SK-N-SH (cell line): ENCODE results near the gene ADD2. TPM values are rescaled to one million over a fixed set of nuclear protein-coding genes. Genes with fewer than 3 reads are reported as not detected.

Experiments
- CTCF ChIA-PET: fragments of 300-600, 350-600 bp; formaldehyde crosslinking; extraction: SDS; loops from one replicate; lab custom pipeline; 2021; lab: Yijun Ruan, JAX
- POLR2A ChIA-PET: fragments of 350-600 bp; sonication (Branson Sonifier 250); formaldehyde crosslinking; extraction: SDS; loops from one replicate; lab custom pipeline; 2020; ENCODE audit warnings: antibody characterized with exemption, inconsistent platforms; lab: Yijun Ruan, JAX
- DNase-seq: peaks from one replicate; pipeline ENCODE4 v3.0.0; 2012
- H2AFZ ChIP-seq: fragments of 200-600 bp; sonication (generic); 2 replicates; pipeline ENCODE4 v1.8.1; 2016; ENCODE audit warnings: antibody characterized with exemption, mild to moderate bottlenecking, low read depth
- H3F3A ChIP-seq: fragments of 200-600 bp; sonication (generic); replicated peaks from 2 replicates; pipeline ENCODE3; 2016; ENCODE audit warnings: antibody characterized with exemption, mild to moderate bottlenecking; ENCODE audit not compliant: insufficient read depth
- H3K27ac ChIP-seq, 2 experiments: fragments of 200-500 bp in 1 of 2; fragments of 200-600 bp in 1 of 2; sonication (Bioruptor generic) in 1 of 2; sonication (generic), shearing (Covaris generic) in 1 of 2; 2 replicates each; pipeline versions ENCODE4 v1.5.1 to v1.6.1; 2014 to 2016; ENCODE audit warnings: low read depth in 2 of 2, inconsistent platforms in 1 of 2, low read length in 1 of 2, mild to moderate bottlenecking in 1 of 2, mixed read lengths in 1 of 2
- H3K27me3 ChIP-seq: fragments of 200-600 bp; sonication (generic), shearing (Covaris generic); 2 replicates; pipeline ENCODE4 v1.6.1; 2016; ENCODE audit warnings: mixed run types; ENCODE audit not compliant: insufficient read depth
- H3K36me3 ChIP-seq, 2 experiments: fragments of 200-500 bp in 1 of 2; fragments of 200-600 bp in 1 of 2; sonication (Bioruptor generic) in 1 of 2; sonication (generic) in 1 of 2; replicated peaks in 1 of 2; 2 replicates each; pipeline versions ENCODE3 to v1.5.1; 2014 to 2016; ENCODE audit warnings: low read length in 1 of 2, mild to moderate bottlenecking in 1 of 2; ENCODE audit not compliant: insufficient read depth in 2 of 2, control insufficient read depth in 1 of 2
- H3K4me1 ChIP-seq, 2 experiments: fragments of 200-500 bp in 1 of 2; fragments of 200-600 bp in 1 of 2; sonication (Bioruptor generic) in 1 of 2; sonication (generic), shearing (Covaris generic) in 1 of 2; 2 replicates each; pipeline versions ENCODE4 v1.5.1 to v1.6.1; 2014 to 2016; ENCODE audit warnings: low read depth in 1 of 2, low read length in 1 of 2, mixed run types in 1 of 2; ENCODE audit not compliant: insufficient read depth in 2 of 2, control insufficient read depth in 1 of 2
- H3K4me2 ChIP-seq: fragments of 200-600 bp; sonication (generic), shearing (Covaris generic); 2 replicates; pipeline ENCODE4 v1.6.1; 2017; ENCODE audit warnings: mixed run types
- H3K4me3 ChIP-seq, 2 experiments: fragments of 200-500 bp in 1 of 2; fragments of 200-600 bp in 1 of 2; sonication (Bioruptor generic) in 1 of 2; sonication (generic), shearing (Covaris generic) in 1 of 2; 2 replicates each; pipeline versions ENCODE4 v1.5.1 to v1.8.1; 2014 to 2016; ENCODE audit warnings: low read depth in 2 of 2, inconsistent platforms in 1 of 2, low read length in 1 of 2, mild to moderate bottlenecking in 1 of 2, mixed read lengths in 1 of 2, moderate library complexity in 1 of 2
- H3K79me2 ChIP-seq: fragments of 200-600 bp; sonication (generic); 2 replicates; pipeline ENCODE4 v1.8.1; 2017; ENCODE audit warnings: mild to moderate bottlenecking; ENCODE audit not compliant: insufficient read depth
- H3K9ac ChIP-seq: fragments of 200-600 bp; sonication (generic); 2 replicates; pipeline ENCODE4 v1.6.1; 2017; ENCODE audit warnings: mixed run types
- H3K9me2 ChIP-seq: fragments of 200-600 bp; sonication (generic); 2 replicates; pipeline ENCODE4 v1.6.1; 2017; ENCODE audit warnings: mixed run types
- H3K9me3 ChIP-seq: fragments of 200-600 bp; sonication (generic); 2 replicates; pipeline ENCODE4 v1.6.1; 2017; ENCODE audit warnings: mixed run types, mild to moderate bottlenecking, moderate library complexity
- H4K20me1 ChIP-seq: fragments of 200-600 bp; sonication (generic); 2 replicates; pipeline ENCODE4 v1.6.1; 2017; ENCODE audit warnings: mild to moderate bottlenecking, mixed run types; ENCODE audit not compliant: insufficient read depth
- CHD2 ChIP-seq: fragments of 150-350 bp; IDR thresholded peaks from 2 replicates; pipeline ENCODE4 v1.6.1; 2018; ENCODE audit warnings: low read length; ENCODE audit not compliant: partially characterized antibody
- CTCF ChIP-seq: fragments of 200-600 bp; sonication (generic); IDR thresholded peaks from 2 replicates; pipeline ENCODE4 v1.6.1; 2017; ENCODE audit warnings: antibody characterized with exemption, mild to moderate bottlenecking, moderate library complexity
- ELF1 ChIP-seq: IDR thresholded peaks from 2 replicates; pipeline ENCODE4 v1.4.0; 2012
- EP300 ChIP-seq, 2 experiments: IDR thresholded peaks; 2 replicates each; pipeline versions ENCODE4 v1.4.0 to v1.6.1; 2012; ENCODE audit warnings: borderline replicate concordance in 1 of 2, low read depth in 1 of 2, low read length in 1 of 2
- FOXJ3 ChIP-seq: sonication (generic); formaldehyde crosslinking; IDR thresholded peaks from 2 replicates; pipeline ENCODE4 v1.5.1; 2020; ENCODE audit warnings: mild to moderate bottlenecking, missing genetic modification reagents
- GABPA ChIP-seq: IDR thresholded peaks from 2 replicates; pipeline ENCODE4 v1.4.0; 2012; ENCODE audit warnings: low read depth, mild to moderate bottlenecking
- GATA2 ChIP-seq: sonication (generic); formaldehyde crosslinking; IDR thresholded peaks from 2 replicates; pipeline ENCODE4 v1.5.0; 2020; ENCODE audit warnings: mild to moderate bottlenecking, missing genetic modification reagents
- JUND ChIP-seq: IDR thresholded peaks from 2 replicates; pipeline ENCODE4 v1.4.0; 2012
- MAX ChIP-seq: IDR thresholded peaks from 2 replicates; pipeline ENCODE4 v1.4.0; 2012; ENCODE audit warnings: low read depth
- MEF2A ChIP-seq: IDR thresholded peaks from 2 replicates; pipeline ENCODE4 v1.4.0; 2012; ENCODE audit warnings: low read depth, borderline replicate concordance
- MXI1 ChIP-seq: IDR thresholded peaks from 2 replicates; pipeline ENCODE4 v1.6.1; 2012; ENCODE audit warnings: mild to moderate bottlenecking, low read depth, low read length, improper control_type of control experiment
- PBX3 ChIP-seq: IDR thresholded peaks from 2 replicates; pipeline ENCODE4; 2012
- RFX5 ChIP-seq: IDR thresholded peaks from 2 replicates; pipeline ENCODE4 v1.6.1; 2012; ENCODE audit warnings: mild to moderate bottlenecking, improper control_type of control experiment, low read length
- RXRA ChIP-seq: IDR thresholded peaks from 2 replicates; pipeline ENCODE4 v1.4.0; 2012; ENCODE audit warnings: low read depth, mild to moderate bottlenecking, borderline replicate concordance
- SIN3A ChIP-seq: IDR thresholded peaks from 2 replicates; pipeline ENCODE4 v1.6.1; 2012; ENCODE audit warnings: low read depth, mild to moderate bottlenecking, low read length, moderate library complexity, borderline replicate concordance
- SMC3 ChIP-seq: IDR thresholded peaks from 2 replicates; pipeline ENCODE4 v1.6.1; 2012; ENCODE audit warnings: low read depth, low read length, improper control_type of control experiment
- TAF1 ChIP-seq: IDR thresholded peaks from 2 replicates; pipeline ENCODE4 v1.6.1; 2012; ENCODE audit warnings: low read depth, mild to moderate bottlenecking, low read length, moderate library complexity, borderline replicate concordance
- USF2 ChIP-seq: fragments of 150-350 bp; IDR thresholded peaks from 2 replicates; pipeline ENCODE4 v1.6.1; 2017; ENCODE audit warnings: antibody characterized with exemption, low read length, low read depth, borderline replicate concordance
- WGBS: methylation state at CpG from one replicate; pipeline ENCODE4 v1.1.6; 2017; ENCODE audit warnings: low lambda C conversion rate; 5-methylcytosine and 5-hydroxymethylcytosine counted together
- polyA plus RNA-seq, 3 experiments: library from polyadenylated mRNA; depleted of rRNA; stranded (reverse); fragments of >200 nt; gene quantifications; 2 replicates each; pipeline ENCODE4 v1.2.3, GENCODE V29; 2012

The ADD2 gene
- polyA plus RNA-seq, 1 of the 3 experiments (the other 2 are of a cell fraction), result 0.30 TPM

GRCh38 chr2:70646420-70646818 lies 121.6 kb downstream of the ADD2 start:
- DNase-seq, result no peak
- ChIA-PET CTCF (interaction anchor here (0.8 to 8.3 kb wide), 13 partner anchors 10 to 503 kb away, joined by 3 to 111 read pairs (median 5); partner anchors contain the start of gene FAM136A), POLR2A (no interaction called here)
- Histone ChIP-seq H3K79me2 (no peaks in the 10 kb centered on the region), H3K9me3 (no peaks in the 10 kb centered on the region), H2AFZ (no peak overlapping the region), H3K27ac (no peak overlapping the region), H3K9me2 (no peaks in the 10 kb centered on the region), H3K4me1 (no peaks in the 10 kb centered on the region), H3K36me3 (no peaks in the 10 kb centered on the region), H3K4me2 (no peak overlapping the region), H3K4me3 (no peak overlapping the region), H3F3A (no peaks in the 10 kb centered on the region), H4K20me1 (no peaks in the 10 kb centered on the region), H3K9ac (no peak overlapping the region), H3K27me3 (0 out of 2 replicates have a peak, but pooled peaks cover 6% of the 10 kb centered on the region)
- no peak for TF ChIP-seq MAX
- no peak for TF ChIP-seq FOXJ3
- TF ChIP-seq RXRA, result no peak
- TF ChIP-seq GABPA, result no peak
- TF ChIP-seq MEF2A, result no peak
- TF ChIP-seq USF2, result no peak
- no peak for TF ChIP-seq TAF1
- TF ChIP-seq SIN3A, result no peak
- no peak for TF ChIP-seq RFX5
- TF ChIP-seq GATA2 (CRISPR knock-in tag), result no peak
- TF ChIP-seq CHD2, result no peak
- no peak for TF ChIP-seq PBX3
- TF ChIP-seq ELF1, result no peak
- TF ChIP-seq CTCF, result no peak
- TF ChIP-seq MXI1, result no peak
- no peak for TF ChIP-seq SMC3
- TF ChIP-seq JUND, result no peak
- no peak for TF ChIP-seq EP300 (IDR thresholded peaks at IDR 0.05; ENCODE audit: borderline replicate concordance in 1 of 2, low read depth in 1 of 2, low read length in 1 of 2)
- WGBS, result 52% methylated on average over 5 of the region's 5 CpGs
